ENCODE data around the gene CWC27.
"Not testable (repeated sequence)": the region's sequence is repeated elsewhere in the genome, so short reads cannot be mapped to it uniquely, and the experiment has no call there.

Gene CWC27

DNA sequence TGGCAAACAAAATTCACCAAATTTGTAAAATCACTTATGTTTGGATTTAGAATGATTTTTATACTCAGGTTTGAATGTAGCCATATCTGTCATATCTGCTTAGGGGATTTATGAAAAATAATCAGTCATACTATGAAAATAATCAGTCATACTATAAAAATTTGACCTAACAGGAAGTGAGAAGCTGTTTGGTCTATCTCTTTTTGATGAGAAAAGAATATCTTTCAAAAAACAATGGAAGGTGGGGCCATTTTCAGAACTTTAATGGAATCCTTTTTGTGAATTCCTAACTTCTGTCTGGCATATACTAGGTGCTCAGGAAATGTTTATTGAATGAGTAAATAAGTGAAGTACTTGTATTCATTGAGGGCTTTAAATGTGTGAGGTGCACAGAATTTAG, 70.1 kb downstream of the CWC27 start:
- no peak for DNase-seq

- DNase-seq: no peak
These were observed 71.2 kb downstream of the CWC27 start for GRCh38 chr5:64839936-64840335.

DNA sequence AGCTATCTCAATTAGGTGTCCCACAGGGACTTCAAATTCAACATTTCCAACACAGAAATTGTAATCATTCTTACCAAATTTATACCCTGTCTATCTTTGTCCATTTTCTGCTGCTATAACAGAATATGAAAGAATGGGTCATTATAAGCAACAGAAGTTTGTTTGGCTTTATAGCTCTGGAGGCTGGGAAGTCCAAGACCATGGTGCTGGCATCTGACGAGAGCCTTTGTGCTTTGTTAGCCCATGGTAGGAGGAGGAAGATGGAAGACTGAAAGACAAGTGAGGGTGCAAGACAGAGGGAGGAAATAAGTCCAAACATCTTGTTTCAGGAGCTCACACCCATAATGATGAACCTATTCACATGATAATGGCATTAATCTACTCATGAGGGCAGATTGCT, 72.2 kb downstream of the CWC27 start:
- DNase-seq: no peak

- no peak for DNase-seq
These were observed 85.0 kb downstream of the CWC27 start for GRCh38 chr5:64853777-64854176.

DNA sequence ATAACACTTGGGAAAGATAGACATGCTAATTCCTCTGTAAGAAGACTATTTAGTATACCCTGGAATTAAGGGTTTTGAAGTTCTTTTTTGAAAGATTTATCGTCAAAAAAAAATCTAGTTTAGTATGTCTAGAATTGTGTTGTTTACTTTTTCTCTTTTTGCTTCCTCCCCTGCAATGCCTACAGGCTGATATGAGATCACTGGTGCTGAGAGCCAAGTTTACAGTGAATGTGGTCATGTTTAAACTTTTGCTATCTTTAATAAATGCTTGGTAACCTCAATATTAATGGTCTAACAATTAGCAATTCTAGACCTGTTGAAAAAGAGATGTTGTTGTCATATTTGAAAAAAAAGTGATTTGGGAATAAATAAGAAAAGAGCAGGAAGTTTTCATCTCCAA, 86.1 kb downstream of the CWC27 start:
- DNase-seq: no peak

GRCh38 chr5:64859881-64860280, 91.2 kb downstream of the CWC27 start:
- DNase-seq: no peak

DNA sequence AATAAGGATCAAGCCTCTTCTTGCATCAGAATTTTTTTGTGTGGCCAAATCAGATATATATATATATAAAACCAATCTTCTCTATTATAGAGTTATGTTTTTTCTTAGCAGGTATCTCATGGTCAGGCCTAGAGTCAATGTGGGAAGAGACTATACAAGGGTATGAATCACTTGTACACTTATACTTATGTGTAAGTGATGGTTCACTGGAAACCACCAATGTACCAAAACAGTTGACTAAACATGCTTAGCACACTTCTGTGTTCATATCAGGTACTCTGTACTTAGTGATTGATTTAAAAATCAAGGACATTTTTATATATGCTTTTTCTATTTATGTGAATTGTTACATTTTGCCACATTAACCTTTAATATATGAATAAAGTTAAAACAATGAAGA, 92.6 kb downstream of the CWC27 start:
- no peak for DNase-seq

GRCh38 chr5:64864171-64864570, 95.4 kb downstream of the CWC27 start:
- DNase-seq: no peak

DNA sequence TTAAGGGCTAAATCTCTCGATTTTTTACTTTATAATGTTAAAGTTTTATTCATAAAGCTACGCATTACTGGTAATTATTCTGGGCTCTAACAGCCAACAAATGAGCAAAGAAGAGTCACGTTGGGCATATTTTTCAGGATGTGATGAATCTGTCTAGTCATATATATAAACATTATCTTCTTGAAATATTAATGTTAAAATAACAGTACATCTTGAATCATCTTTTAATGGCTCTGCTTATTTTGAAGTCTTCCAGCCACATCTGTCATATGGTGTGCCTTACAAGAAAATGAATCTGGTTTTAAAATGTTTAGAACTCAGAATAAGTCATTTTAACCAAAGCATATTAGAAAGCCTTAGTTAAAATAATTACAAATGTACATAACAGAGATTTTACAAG, 96.9 kb downstream of the CWC27 start:
- no peak for DNase-seq

DNA sequence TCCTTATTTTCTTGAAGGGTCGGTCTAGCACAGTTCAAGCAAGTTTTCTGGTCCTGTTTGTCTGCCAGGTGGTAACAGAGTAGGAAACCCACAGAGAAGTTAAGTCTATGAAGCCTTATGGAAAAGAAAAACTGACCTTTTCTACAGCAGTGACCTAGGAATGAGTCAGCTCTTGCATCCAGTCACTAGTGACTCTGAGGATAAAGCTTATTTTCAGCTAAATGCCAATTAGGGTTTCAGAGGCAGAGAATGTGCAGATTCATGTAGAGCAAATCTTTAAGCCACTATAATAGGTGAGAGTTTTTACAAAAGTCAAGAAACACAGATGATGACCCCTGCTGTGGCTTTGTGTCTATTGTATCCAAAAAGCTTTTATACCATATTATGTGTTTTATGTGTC, 100.7 kb downstream of the CWC27 start:
- DNase-seq: no peak

DNA sequence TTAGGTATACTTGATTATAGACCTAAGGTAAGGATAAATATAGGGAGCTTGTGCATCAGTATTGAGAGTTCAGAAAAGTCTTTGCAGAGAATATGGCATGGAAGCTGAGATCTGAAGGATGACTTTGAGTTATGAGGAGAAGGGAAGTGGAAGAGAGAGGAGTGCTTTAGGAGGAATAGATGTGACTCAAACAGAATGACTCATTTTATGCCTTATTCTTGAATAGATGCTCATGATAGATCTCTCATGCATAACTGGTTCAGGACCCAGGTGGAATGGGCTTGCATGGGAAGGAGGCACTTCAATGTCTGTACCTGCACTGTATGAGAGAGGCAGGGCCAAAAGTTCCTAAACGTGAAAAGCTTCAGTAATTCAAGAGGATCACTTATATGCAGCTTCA, 103.3 kb downstream of the CWC27 start:
- DNase-seq: no peak

DNA sequence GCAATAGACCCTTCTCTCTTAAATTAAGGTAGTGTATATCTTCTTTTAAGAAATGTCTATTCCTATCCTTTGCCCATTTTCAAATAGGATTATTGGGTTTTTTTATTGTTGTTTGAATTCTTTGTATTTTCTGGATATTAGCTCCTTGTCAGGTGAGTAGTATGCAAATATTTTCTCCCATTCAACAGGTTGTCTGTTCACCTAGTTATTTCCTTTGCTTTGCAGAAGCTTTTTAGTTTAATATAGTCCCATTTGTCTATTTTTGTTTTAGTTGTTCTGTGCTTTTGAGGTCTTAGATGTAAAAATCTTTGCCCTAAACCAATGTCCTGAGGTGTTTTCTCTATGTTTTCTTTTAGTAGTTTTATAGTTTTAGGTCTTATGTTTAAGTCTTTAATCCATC, 104.7 kb downstream of the CWC27 start:
- DNase-seq: no peak

GRCh38 chr5:64874753-64875152, 106.0 kb downstream of the CWC27 start:
- DNase-seq: no peak

- DNase-seq: no peak
These were observed 107.5 kb downstream of the CWC27 start for GRCh38 chr5:64876203-64876602.

GRCh38 chr5:64880821-64881220, 112.1 kb downstream of the CWC27 start:
- DNase-seq: no peak

- no peak for DNase-seq
These were observed 115.2 kb downstream of the CWC27 start for GRCh38 chr5:64883912-64884311.

DNA sequence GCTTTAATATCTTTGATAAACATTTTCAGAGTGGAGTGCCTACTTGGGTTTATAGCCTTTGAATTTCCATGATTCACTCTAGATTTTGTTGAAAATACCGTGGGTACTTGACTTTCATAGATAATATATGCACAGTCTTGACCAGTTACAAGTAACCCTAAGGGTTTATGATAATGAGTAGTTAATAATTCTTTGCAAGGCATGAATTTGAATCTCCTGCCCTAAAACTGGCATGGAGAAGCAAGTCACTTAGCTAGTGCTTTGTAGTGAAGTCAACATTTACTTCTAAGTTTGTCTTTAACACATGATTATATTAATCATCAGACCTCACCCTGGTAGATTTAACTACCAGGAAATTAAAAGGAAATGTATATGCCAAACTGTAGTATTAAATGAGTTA, 115.8 kb downstream of the CWC27 start:
- no peak for DNase-seq

DNA sequence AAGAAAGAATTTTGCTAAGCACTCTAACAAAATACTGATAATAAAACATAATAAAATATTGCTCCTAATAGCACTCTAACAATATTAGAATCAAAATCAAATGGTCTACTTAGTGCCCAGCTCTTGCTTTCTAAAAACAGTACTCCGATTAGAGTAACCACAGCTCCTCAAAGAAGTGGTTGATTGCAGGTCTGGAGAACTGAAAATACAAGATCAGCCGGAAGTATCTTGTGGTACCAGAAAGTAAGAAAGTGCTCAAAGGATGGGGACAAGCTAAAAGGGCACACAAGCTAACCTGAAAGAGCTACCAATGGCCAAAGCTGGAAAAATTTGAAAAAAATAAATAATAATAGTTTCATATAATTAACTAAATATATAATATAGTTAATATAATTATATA, 119.2 kb downstream of the CWC27 start:
- no peak for DNase-seq

- DNase-seq: no peak
These were observed 127.0 kb downstream of the CWC27 start for GRCh38 chr5:64895748-64896147.

GRCh38 chr5:64899838-64900237, 131.1 kb downstream of the CWC27 start:
- no peak for DNase-seq

GRCh38 chr5:64900618-64901017, 131.9 kb downstream of the CWC27 start:
- DNase-seq: no peak

GRCh38 chr5:64907399-64907798, 138.7 kb downstream of the CWC27 start:
- DNase-seq: not testable (repeated sequence)

DNA sequence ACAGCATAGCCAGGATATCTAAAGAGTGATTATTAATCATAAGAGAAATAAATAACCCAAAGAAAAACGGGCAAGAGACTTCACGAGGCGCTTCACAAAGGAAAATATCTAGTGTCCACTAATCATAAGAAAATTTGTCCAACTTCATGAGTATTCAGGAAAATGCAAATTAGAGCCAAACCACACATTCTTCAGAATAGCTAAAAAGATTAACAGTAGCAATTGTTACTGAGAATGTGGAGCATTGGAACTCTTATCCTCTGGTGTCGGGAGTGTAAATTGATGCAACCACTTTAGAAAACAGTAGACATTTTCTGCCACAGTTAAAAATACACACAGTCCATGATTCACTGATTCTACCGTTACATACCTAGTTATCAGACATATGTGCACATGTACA, 145.7 kb downstream of the CWC27 start:
- no peak for DNase-seq

GRCh38 chr5:64918083-64918482, 149.4 kb downstream of the CWC27 start:
- no peak for DNase-seq

DNA sequence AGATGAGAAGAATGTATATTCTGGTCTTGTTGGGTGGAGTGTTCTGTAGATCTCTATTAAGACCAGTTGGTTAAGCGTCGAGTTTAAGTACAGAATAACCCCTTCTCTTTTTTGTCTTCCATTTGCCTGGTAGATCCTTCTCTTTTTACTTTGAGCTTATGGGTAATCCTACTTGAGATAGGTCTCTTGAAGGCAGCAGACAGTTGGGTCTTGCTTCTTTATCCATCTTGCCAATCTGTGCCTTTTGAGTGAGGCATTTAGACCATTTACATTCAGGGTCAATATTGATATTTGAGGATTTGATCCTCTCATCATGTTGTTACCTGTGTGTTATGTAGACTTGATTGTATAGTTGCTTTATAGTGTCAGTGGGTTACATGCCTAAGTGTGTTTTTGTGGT, 152.7 kb downstream of the CWC27 start:
- no peak for DNase-seq

- no peak for DNase-seq
These were observed 154.5 kb downstream of the CWC27 start for GRCh38 chr5:64923151-64923685.

Data from C1 segment of cervical spinal cord (tissue), 14 donors.